Prostate gland (tissue), 2 donors: ENCODE measurements around the gene OTUB1.

Source experiments
- CTCF ChIP-seq, 4 experiments: fragments of 200-600 bp in 2 of 4; fragments of 450-650 bp in 2 of 4; sonication (generic) in 2 of 4; IDR thresholded peaks; 1 replicate in 3 of 4; 2 replicates in 1 of 4; pipeline ENCODE4 v1.5.1; 2016 to 2019; ENCODE audit warnings: antibody characterized with exemption in 4 of 4, mild to moderate bottlenecking in 2 of 4, moderate library complexity in 2 of 4
- POLR2A ChIP-seq: fragments of 450-650 bp; IDR thresholded peaks from one replicate; pipeline ENCODE4 v1.6.1; 2016; ENCODE audit warnings: antibody characterized with exemption, mild to moderate bottlenecking
- POLR2AphosphoS5 ChIP-seq: sonication (generic); formaldehyde crosslinking; IDR thresholded peaks from one replicate; pipeline ENCODE4 v1.6.1; 2017; ENCODE audit warnings: antibody characterized with exemption

- TF ChIP-seq POLR2A (no peak), POLR2AphosphoS5 (no peak), CTCF (IDR thresholded peaks at IDR 0.05) (no peak)
Measured at GRCh38 chr11:63986932-63987513, 785 bp downstream of the OTUB1 start.
